Karpas-422 (cell line): ENCODE data around the gene C11orf68. TPM values are rescaled to one million over a fixed set of nuclear protein-coding genes. Genes with fewer than 3 reads are reported as not detected.

Experiments
- DNase-seq: peaks from one replicate; pipeline ENCODE4 v3.0.0-alpha.2; 2015
- H2AFZ ChIP-seq: fragments of 200-600 bp; sonication (generic); 2 replicates; pipeline ENCODE4 v1.6.1; 2014; ENCODE audit warnings: antibody characterized with exemption, low read length, mixed read lengths
- H3K27ac ChIP-seq: fragments of 200-600 bp; sonication (generic); 2 replicates; pipeline ENCODE4 v1.5.1; 2014; ENCODE audit warnings: mild to moderate bottlenecking, low read length, moderate library complexity
- H3K27me3 ChIP-seq: fragments of 200-600 bp; sonication (generic); 2 replicates; pipeline ENCODE4 v1.6.1; 2014; ENCODE audit warnings: low read length, mixed read lengths
- H3K36me3 ChIP-seq: fragments of 200-600 bp; sonication (generic); 2 replicates; pipeline ENCODE4 v1.6.1; 2014; ENCODE audit warnings: low read length, mixed read lengths; ENCODE audit not compliant: insufficient read depth
- H3K4me1 ChIP-seq: fragments of 200-600 bp; sonication (generic); 2 replicates; pipeline ENCODE4 v1.6.1; 2014; ENCODE audit warnings: mild to moderate bottlenecking, low read length, mixed read lengths
- H3K4me2 ChIP-seq: fragments of 200-600 bp; sonication (generic); 2 replicates; pipeline ENCODE4 v1.6.1; 2014; ENCODE audit warnings: low read length, low read depth, mild to moderate bottlenecking; ENCODE audit not compliant: poor library complexity, severe bottlenecking
- H3K4me3 ChIP-seq: fragments of 200-600 bp; sonication (generic); 2 replicates; pipeline ENCODE4 v1.5.1; 2014; ENCODE audit warnings: mild to moderate bottlenecking, antibody characterized with exemption, low read length, mixed read lengths
- H3K79me2 ChIP-seq: fragments of 200-600 bp; sonication (generic); 2 replicates; pipeline ENCODE4 v1.6.1; 2014; ENCODE audit warnings: mild to moderate bottlenecking, low read length, mixed read lengths
- H3K9ac ChIP-seq: fragments of 200-600 bp; sonication (generic); 2 replicates; pipeline ENCODE4 v1.6.0; 2014; ENCODE audit warnings: low read length
- H3K9me2 ChIP-seq: fragments of 200-600 bp; sonication (generic), shearing (Covaris generic); replicated peaks from 2 replicates; pipeline ENCODE4 v1.6.0; 2014; ENCODE audit warnings: mild to moderate bottlenecking, low read length, moderate library complexity; ENCODE audit not compliant: insufficient read depth
- H3K9me3 ChIP-seq: fragments of 300-700, 200-600 bp; sonication (generic); 2 replicates; pipeline ENCODE4 v1.6.1; 2014; ENCODE audit warnings: low read length, mixed read lengths
- H4K20me1 ChIP-seq: fragments of 200-600 bp; sonication (generic); 2 replicates; pipeline ENCODE4 v1.6.1; 2014; ENCODE audit warnings: mild to moderate bottlenecking, antibody characterized with exemption, low read length, low read depth; ENCODE audit not compliant: insufficient read depth
- total RNA-seq: library from RNA; depleted of rRNA; stranded (reverse); fragments of >200 nt; shearing (Covaris generic); gene quantifications from 2 replicates; pipeline ENCODE4 v1.2.3, GENCODE V29; 2014; ENCODE audit warnings: low replicate concordance

The C11orf68 gene
- total RNA-seq, 1 experiment from 2014 or later = 11.0 TPM

DNA sequence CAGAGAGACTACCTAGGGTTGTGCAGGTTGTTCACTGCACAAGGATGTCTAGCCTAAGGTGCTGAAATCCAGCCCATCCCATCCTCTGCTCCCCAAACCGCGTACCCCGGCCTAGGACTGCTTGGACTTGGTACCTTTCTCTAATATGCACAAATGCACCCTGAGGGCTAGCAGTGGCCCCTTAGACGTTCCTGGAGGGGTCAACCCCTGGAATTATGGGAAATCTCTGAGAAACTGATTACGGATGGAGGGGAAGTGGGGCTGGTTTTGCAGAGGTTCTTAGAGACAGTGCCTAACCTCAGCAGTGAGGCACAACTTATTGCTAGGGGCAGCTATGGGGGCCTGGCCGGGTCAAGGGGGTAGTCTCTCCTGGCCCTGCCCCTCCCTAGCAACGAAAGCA is 2.5 kb downstream of the C11orf68 start:
- H3K4me1 ChIP-seq = peaks cover 20% of the 10 kb centered on the region
- H3K27me3 ChIP-seq = no peaks in the 10 kb centered on the region
- H3K9me3 ChIP-seq = no peaks in the 10 kb centered on the region
- no peak for DNase-seq
- no peak overlapping the region for H2AFZ ChIP-seq
- H4K20me1 ChIP-seq = no peaks in the 10 kb centered on the region
- peaks cover 9% of the 10 kb centered on the region; the same call in 1 of the 2 replicates for H3K79me2 ChIP-seq
- H3K4me3 ChIP-seq = no peak overlapping the region
- no peak overlapping the region for H3K27ac ChIP-seq
- no peak overlapping the region for H3K4me2 ChIP-seq
- H3K9ac ChIP-seq = no peak overlapping the region
- no peaks in the 10 kb centered on the region for H3K9me2 ChIP-seq
- no peaks in the 10 kb centered on the region for H3K36me3 ChIP-seq

DNA sequence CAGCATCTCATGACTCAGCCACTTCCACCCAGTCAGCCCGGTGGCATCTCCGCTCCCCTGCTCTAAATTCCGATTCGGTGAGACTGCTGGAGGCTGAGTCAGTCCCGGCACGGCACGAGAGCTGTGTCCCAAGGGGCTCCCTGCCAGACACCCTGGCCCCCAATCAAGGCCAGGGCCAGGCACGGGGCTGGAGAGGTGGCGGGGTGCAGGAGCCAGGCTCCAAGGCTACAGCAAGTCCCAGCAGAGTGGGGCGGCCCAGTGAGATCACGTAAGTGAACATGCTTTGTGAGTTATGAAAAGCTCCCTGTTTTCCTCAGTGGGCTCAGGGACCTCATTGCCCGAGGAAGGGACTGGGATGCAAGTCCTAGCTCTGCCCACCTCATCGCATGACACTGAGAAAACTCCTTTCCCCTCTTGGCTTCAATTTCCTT is 3.0 kb downstream of the C11orf68 start:
- Histone ChIP-seq H3K79me2 (peaks cover 9% of the 10 kb centered on the region; the same call in 1 of the 2 replicates), H2AFZ (no peak overlapping the region), H3K4me1 (peaks cover 20% of the 10 kb centered on the region), H3K9me2 (no peaks in the 10 kb centered on the region), H3K4me2 (no peak overlapping the region), H3K27ac (no peak overlapping the region), H4K20me1 (no peaks in the 10 kb centered on the region), H3K4me3 (no peak overlapping the region), H3K9ac (no peak overlapping the region), H3K9me3 (no peaks in the 10 kb centered on the region), H3K36me3 (no peaks in the 10 kb centered on the region), H3K27me3 (no peaks in the 10 kb centered on the region)
- DNase-seq = no peak

DNA sequence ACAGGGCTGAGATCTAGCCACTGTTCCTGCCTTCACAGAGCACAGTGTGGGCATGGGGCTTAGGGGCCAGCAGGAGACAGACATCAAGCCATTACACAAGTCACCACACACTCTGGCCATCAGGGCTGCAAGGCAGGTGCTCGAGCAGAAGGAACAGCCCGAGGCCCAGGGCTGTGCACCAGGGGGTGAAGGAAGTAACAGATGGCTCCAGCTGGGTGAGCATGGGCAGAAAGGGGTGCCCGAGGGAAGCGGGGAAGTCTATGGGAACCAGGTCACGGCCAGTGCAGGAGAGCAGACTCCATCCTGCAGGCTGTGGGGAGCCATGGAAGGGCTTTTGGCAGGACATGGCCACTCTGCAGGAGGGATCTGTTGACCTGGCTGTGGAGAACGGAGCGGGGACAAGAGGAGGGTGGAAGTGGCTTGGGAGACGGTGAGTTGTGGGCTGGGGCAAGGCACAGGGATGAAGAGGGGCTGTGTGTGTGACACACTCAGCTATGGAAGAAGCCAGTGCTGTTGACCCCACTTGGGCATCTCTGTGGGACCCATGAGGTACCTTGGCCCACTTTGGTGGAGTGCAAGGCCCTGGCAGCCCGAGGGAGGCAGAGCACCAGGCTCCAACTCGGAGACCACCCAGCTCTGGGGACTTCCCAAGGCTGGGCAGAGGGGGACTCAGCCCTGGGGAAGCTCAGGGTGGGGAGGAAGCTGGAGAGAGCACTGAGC is 3.6 kb downstream of the C11orf68 start:
- Histone ChIP-seq H3K4me3 (no peak overlapping the region), H3K79me2 (peaks cover 8% of the 10 kb centered on the region; the same call in 1 of the 2 replicates), H3K27me3 (no peaks in the 10 kb centered on the region), H3K9me3 (no peaks in the 10 kb centered on the region), H3K4me2 (no peak overlapping the region), H3K9me2 (no peaks in the 10 kb centered on the region), H3K27ac (no peak overlapping the region), H4K20me1 (no peaks in the 10 kb centered on the region), H3K36me3 (no peaks in the 10 kb centered on the region), H3K4me1 (peaks cover 15% of the 10 kb centered on the region), H3K9ac (no peak overlapping the region), H2AFZ (no peak overlapping the region)
- DNase-seq = no peak

DNA sequence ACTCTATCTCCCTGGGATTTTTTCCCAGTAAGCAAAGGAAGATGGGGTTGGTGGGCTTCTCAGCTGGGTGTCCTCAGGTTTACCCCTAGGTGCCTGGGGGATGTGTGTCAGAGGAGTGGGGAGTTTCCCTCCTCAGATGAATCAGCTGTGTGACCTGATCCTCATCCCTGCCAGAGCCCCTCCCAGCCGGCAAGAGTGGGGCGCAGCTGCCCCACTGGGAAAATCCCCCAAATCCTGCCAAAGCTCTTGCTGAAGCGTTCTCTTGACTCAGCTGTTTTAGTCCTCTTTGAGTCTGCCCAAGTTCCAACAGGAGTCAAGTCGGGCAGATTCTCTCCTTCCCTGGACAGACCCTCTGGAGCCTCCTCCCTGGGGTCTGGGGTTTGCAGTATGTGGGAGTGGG is 6.0 kb downstream of the C11orf68 start:
- Histone ChIP-seq H2AFZ (no peak overlapping the region), H3K9me2 (no peaks in the 10 kb centered on the region), H4K20me1 (no peaks in the 10 kb centered on the region), H3K4me2 (no peak overlapping the region), H3K9ac (no peak overlapping the region), H3K9me3 (no peaks in the 10 kb centered on the region), H3K79me2 (no peaks in the 10 kb centered on the region), H3K4me1 (peaks cover 4% of the 10 kb centered on the region), H3K27me3 (no peaks in the 10 kb centered on the region), H3K27ac (no peak overlapping the region), H3K4me3 (no peak overlapping the region), H3K36me3 (no peaks in the 10 kb centered on the region)
- no peak for DNase-seq

DNA sequence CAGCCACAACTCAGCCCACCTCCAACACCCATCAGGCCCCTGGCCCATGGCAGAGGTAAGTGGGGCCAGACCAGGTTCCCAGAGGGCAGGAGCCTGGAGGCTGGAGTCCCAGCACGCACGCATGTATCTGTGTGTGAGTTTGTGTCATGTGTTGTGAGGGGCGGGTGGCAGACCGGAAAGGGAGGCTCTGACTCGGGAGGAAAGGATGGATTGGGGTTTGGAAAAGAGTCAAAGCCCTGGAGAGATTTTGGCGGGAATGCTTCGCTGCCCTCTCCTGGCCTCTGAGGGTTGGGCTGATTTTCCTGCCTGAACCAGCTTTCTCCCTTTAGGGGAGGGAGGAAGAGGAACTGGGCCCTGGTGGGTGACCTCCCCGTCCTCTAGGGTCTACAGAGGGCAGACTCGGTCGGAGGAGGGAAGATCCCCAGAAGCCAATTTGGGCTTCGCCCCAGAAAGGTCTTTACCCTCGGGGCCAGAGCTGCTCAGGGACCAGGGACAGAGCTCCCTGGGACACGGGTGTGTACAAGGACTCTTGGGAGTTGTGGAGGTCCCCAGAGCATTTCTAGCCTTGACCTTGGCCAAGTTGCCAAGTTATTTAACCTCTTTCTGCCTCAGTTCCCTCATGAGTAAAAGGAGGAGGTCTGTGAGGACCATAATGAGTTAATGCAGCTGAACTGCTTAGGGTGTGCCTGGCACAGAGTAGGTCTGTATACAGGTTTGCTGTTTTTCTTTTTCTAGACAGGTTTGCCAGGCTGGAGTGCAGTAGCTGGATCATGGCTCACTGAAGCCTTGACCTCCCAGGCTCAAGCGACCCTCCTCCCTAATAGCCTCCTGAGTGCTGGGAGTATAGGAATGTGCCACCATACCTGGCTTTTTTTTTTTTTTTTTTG is 6.9 kb downstream of the C11orf68 start:
- H3K27me3 ChIP-seq = no peaks in the 10 kb centered on the region
- no peaks in the 10 kb centered on the region for H3K9me2 ChIP-seq
- no peaks in the 10 kb centered on the region for H3K36me3 ChIP-seq
- H4K20me1 ChIP-seq = no peaks in the 10 kb centered on the region
- no peak overlapping the region for H2AFZ ChIP-seq
- DNase-seq = peak; percentile 40
- H3K4me2 ChIP-seq = no peak overlapping the region
- no peaks in the 10 kb centered on the region for H3K4me1 ChIP-seq
- no peak overlapping the region for H3K27ac ChIP-seq
- H3K79me2 ChIP-seq = no peaks in the 10 kb centered on the region
- H3K9me3 ChIP-seq = no peaks in the 10 kb centered on the region
- H3K4me3 ChIP-seq = no peak overlapping the region
- no peak overlapping the region for H3K9ac ChIP-seq

DNA sequence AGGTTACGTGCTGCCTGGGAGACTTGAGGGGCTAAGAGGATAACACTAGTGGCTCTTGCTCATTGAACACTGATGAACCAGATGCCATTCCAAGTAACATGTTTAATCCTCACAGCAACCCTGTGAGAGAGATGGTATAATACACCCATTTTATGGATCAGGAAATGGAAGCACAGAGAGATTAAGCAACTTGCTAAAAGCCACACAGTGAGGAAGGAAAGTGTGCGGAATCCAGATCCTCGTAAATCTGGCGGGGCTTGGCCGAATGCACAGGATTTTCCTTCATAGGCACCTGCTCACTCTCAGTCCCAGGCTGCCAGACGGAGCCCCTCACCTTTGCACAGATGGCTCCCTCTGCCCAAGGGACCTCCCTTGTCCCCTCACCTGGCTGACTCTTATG is 11.0 kb downstream of the C11orf68 start:
- Histone ChIP-seq H3K4me1 (no peaks in the 10 kb centered on the region), H3K27me3 (no peaks in the 10 kb centered on the region), H3K9me3 (no peaks in the 10 kb centered on the region), H3K36me3 (no peaks in the 10 kb centered on the region), H3K4me3 (no peak overlapping the region), H2AFZ (no peak overlapping the region), H3K27ac (no peak overlapping the region), H3K4me2 (no peak overlapping the region), H3K9me2 (no peaks in the 10 kb centered on the region), H4K20me1 (no peaks in the 10 kb centered on the region), H3K79me2 (no peaks in the 10 kb centered on the region), H3K9ac (no peak overlapping the region)
- DNase-seq = no peak

DNA sequence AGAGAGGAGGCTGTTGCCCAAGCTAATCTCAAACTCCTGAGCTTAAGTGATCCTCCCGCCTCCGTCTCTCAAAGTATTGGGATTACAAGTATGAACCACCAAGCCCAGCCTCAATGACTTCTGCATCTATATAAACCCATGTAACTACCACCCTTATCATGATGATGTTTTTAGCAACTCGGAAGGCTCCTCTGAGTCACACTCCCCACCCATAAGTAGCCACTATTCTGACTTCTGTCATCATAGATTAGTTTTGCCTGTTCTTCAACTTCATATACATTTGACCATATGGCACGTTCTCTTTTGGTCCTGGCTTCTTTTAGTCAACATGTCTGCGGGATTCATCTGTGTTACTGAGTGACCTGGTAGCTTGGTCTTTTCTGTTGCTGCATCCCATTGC is 12.3 kb downstream of the C11orf68 start:
- DNase-seq = no peak
- Histone ChIP-seq H3K4me3 (no peak overlapping the region), H2AFZ (no peak overlapping the region), H3K9ac (no peak overlapping the region), H3K27me3 (no peaks in the 10 kb centered on the region), H3K4me2 (no peak overlapping the region), H3K9me2 (no peaks in the 10 kb centered on the region), H3K79me2 (no peaks in the 10 kb centered on the region), H4K20me1 (no peaks in the 10 kb centered on the region), H3K9me3 (no peaks in the 10 kb centered on the region), H3K4me1 (no peaks in the 10 kb centered on the region), H3K36me3 (no peaks in the 10 kb centered on the region), H3K27ac (no peak overlapping the region)

DNA sequence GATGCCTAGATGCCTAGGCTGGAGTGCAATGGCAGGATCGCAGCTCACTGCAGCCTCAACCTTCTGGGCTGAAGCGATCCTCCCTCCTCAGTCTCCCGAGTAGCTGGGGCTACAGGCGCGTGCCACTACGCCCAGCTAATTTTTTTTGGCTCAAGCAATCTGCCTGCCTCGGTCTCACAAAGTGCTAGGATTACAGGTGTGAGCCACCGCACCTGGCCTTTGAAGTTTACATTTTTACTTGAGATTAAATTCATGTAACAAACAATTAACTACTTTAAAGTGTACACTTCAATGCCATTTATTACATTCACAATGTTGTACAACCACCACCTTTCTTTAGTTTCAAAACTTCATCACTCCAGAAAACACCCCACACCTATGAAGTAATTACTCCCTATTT is 15.1 kb downstream of the C11orf68 start:
- H3K79me2 ChIP-seq = no peaks in the 10 kb centered on the region
- no peaks in the 10 kb centered on the region for H4K20me1 ChIP-seq
- peaks cover 11% of the 10 kb centered on the region for H3K4me1 ChIP-seq
- H3K27me3 ChIP-seq = no peaks in the 10 kb centered on the region
- no peak overlapping the region for H3K9ac ChIP-seq
- DNase-seq = no peak
- no peaks in the 10 kb centered on the region for H3K9me3 ChIP-seq
- no peak overlapping the region for H3K4me2 ChIP-seq
- H3K27ac ChIP-seq = no peak overlapping the region
- no peaks in the 10 kb centered on the region for H3K9me2 ChIP-seq
- no peaks in the 10 kb centered on the region for H3K36me3 ChIP-seq
- H2AFZ ChIP-seq = no peak overlapping the region
- H3K4me3 ChIP-seq = no peak overlapping the region
